GM18511 (cell line): ENCODE measurements around the gene RBFOX2.
"Not testable (repeated sequence)": the region's sequence is repeated elsewhere in the genome, so short reads cannot be mapped to it uniquely, and the experiment has no call there.

Source experiments
- ATAC-seq: cut with Tn5 transposase; IDR thresholded peaks from one replicate; pipeline ENCODE4 v1.9.1; 2021; ENCODE audit warnings: mild to moderate bottlenecking, moderate library complexity; ENCODE audit not compliant: unreplicated experiment

RBFOX2 gene

GRCh38 chr22:36028646-36029405 is at the start of gene RBFOX2:
RBFOX2 (minus strand) TSS chr22:36028824; CDS start chr22:36028425, 399 bp downstream.
- peak; percentile 44 for ATAC-seq

- ATAC-seq = no peak
Measured at GRCh38 chr22:36077271-36077670, 48.6 kb upstream of the RBFOX2 start.

GRCh38 chr22:36075724-36076123 is 47.1 kb upstream of the RBFOX2 start:
- no peak for ATAC-seq

- no peak for ATAC-seq
Measured at GRCh38 chr22:36075230-36075629, 46.6 kb upstream of the RBFOX2 start.

GRCh38 chr22:36073476-36073875 is 44.9 kb upstream of the RBFOX2 start:
- no peak for ATAC-seq

GRCh38 chr22:36070645-36071044 is 42.0 kb upstream of the RBFOX2 start:
- not testable (repeated sequence) for ATAC-seq

GRCh38 chr22:36069368-36069767 is 40.7 kb upstream of the RBFOX2 start:
- ATAC-seq = no peak

GRCh38 chr22:36068776-36069344 is 40.2 kb upstream of the RBFOX2 start:
- no peak for ATAC-seq

- no peak for ATAC-seq
Measured at GRCh38 chr22:36067235-36067558, 38.6 kb upstream of the RBFOX2 start.

- ATAC-seq = no peak
Measured at GRCh38 chr22:36065775-36066544, 37.3 kb upstream of the RBFOX2 start.

GRCh38 chr22:36065462-36065774 is 36.8 kb upstream of the RBFOX2 start:
- ATAC-seq = no peak

- ATAC-seq = no peak
Measured at GRCh38 chr22:36064358-36064757, 35.7 kb upstream of the RBFOX2 start.

- no peak for ATAC-seq
Measured at GRCh38 chr22:36056980-36057379, 28.4 kb upstream of the RBFOX2 start.

- ATAC-seq = no peak
Measured at GRCh38 chr22:36055376-36056295, 27.0 kb upstream of the RBFOX2 start.

GRCh38 chr22:36054446-36054845 is 25.8 kb upstream of the RBFOX2 start:
- ATAC-seq = not testable (repeated sequence)

GRCh38 chr22:36053242-36054147 is 24.9 kb upstream of the RBFOX2 start:
- no peak for ATAC-seq

GRCh38 chr22:36052505-36052941 is 23.9 kb upstream of the RBFOX2 start:
- no peak for ATAC-seq

- no peak for ATAC-seq
Measured at GRCh38 chr22:36049678-36049997, 21.0 kb upstream of the RBFOX2 start.

GRCh38 chr22:36048911-36049677 is 20.5 kb upstream of the RBFOX2 start:
- no peak for ATAC-seq
